Mucosa of rectum (tissue), 2 donors: ENCODE measurements around the gene KRT71.

Experiments
- H3K27ac ChIP-seq, 2 donors: one replicate each; pipeline ENCODE4 v1.7.0; 2013; ENCODE audit warnings: inconsistent platforms in 2 of 2, low read depth in 2 of 2, low read length in 2 of 2
- H3K27me3 ChIP-seq, 2 donors: one replicate each; pipeline ENCODE4 v1.7.0; 2013; ENCODE audit warnings: low read length in 2 of 2; ENCODE audit not compliant: control insufficient read depth in 2 of 2, insufficient read depth in 2 of 2
- H3K36me3 ChIP-seq, 2 donors: one replicate each; pipeline ENCODE4 v1.7.0; 2013; ENCODE audit warnings: low read length in 2 of 2; ENCODE audit not compliant: control insufficient read depth in 2 of 2, insufficient read depth in 2 of 2
- H3K4me1 ChIP-seq, 2 donors: one replicate each; pipeline ENCODE4 v1.7.0; 2013; ENCODE audit warnings: low read length in 2 of 2, mild to moderate bottlenecking in 1 of 2; ENCODE audit not compliant: control insufficient read depth in 2 of 2, insufficient read depth in 2 of 2
- H3K4me3 ChIP-seq, 2 donors: one replicate each; pipeline ENCODE4 v1.7.0; 2013; ENCODE audit warnings: low read length in 2 of 2
- H3K9ac ChIP-seq, 2 donors: one replicate each; pipeline ENCODE4 v1.7.0; 2013; ENCODE audit warnings: low read length in 2 of 2, low read depth in 1 of 2, mild to moderate bottlenecking in 1 of 2
- H3K9me3 ChIP-seq, 2 donors: one replicate each; pipeline ENCODE4 v1.7.0; 2013; ENCODE audit warnings: low read length in 2 of 2; ENCODE audit not compliant: control insufficient read depth in 2 of 2
- donor health status: healthy.
- donor health status: Normal muscosa, but diverticular disease.

KRT71 gene

GRCh38 chr12:52531566-52532300 lies 21.2 kb downstream of the KRT71 start:
- Histone ChIP-seq H3K9ac (no peak overlapping the region), H3K27ac (no peak overlapping the region), H3K4me1 (no peaks in the 10 kb centered on the region), H3K4me3 (no peak overlapping the region), H3K9me3 (no peaks in the 10 kb centered on the region), H3K36me3 (no peaks in the 10 kb centered on the region), H3K27me3 (no peaks in the 10 kb centered on the region)

- H3K4me1 ChIP-seq, result no peaks in the 10 kb centered on the region
Measured at GRCh38 chr12:52530905-52531304, 22.0 kb downstream of the KRT71 start.

GRCh38 chr12:52530366-52530765 lies 22.6 kb downstream of the KRT71 start:
- Histone ChIP-seq H3K9ac (no peak overlapping the region), H3K4me3 (no peak overlapping the region), H3K9me3 (no peaks in the 10 kb centered on the region), H3K4me1 (no peaks in the 10 kb centered on the region), H3K27ac (no peak overlapping the region), H3K36me3 (no peaks in the 10 kb centered on the region), H3K27me3 (no peaks in the 10 kb centered on the region)

More at GRCh38 chr12:52530905-52531304, 22.0 kb downstream of the KRT71 start:
- Histone ChIP-seq H3K27ac (no peak overlapping the region), H3K36me3 (no peaks in the 10 kb centered on the region), H3K4me3 (no peak overlapping the region), H3K27me3 (no peaks in the 10 kb centered on the region), H3K9ac (no peak overlapping the region), H3K9me3 (no peaks in the 10 kb centered on the region)

GRCh38 chr12:52529846-52530245 lies 23.1 kb downstream of the KRT71 start:
- no peak overlapping the region for H3K9ac ChIP-seq
- H3K4me3 ChIP-seq, result no peak overlapping the region
- H3K4me1 ChIP-seq, result no peaks in the 10 kb centered on the region
- no peaks in the 10 kb centered on the region for H3K9me3 ChIP-seq
- no peak overlapping the region for H3K27ac ChIP-seq
- H3K36me3 ChIP-seq, result no peaks in the 10 kb centered on the region
- H3K27me3 ChIP-seq, result no peaks in the 10 kb centered on the region

GRCh38 chr12:52529417-52529816 lies 23.5 kb downstream of the KRT71 start:
- H3K9me3 ChIP-seq, result no peaks in the 10 kb centered on the region
- no peak overlapping the region for H3K4me3 ChIP-seq
- H3K27ac ChIP-seq, result no peak overlapping the region
- H3K4me1 ChIP-seq, result no peaks in the 10 kb centered on the region
- no peaks in the 10 kb centered on the region for H3K36me3 ChIP-seq
- no peak overlapping the region for H3K9ac ChIP-seq
- H3K27me3 ChIP-seq, result no peaks in the 10 kb centered on the region

GRCh38 chr12:52528641-52529143 lies 24.3 kb downstream of the KRT71 start:
- H3K9me3 ChIP-seq, result no peaks in the 10 kb centered on the region
- H3K36me3 ChIP-seq, result no peaks in the 10 kb centered on the region
- no peaks in the 10 kb centered on the region for H3K4me1 ChIP-seq
- no peaks in the 10 kb centered on the region for H3K27me3 ChIP-seq
- H3K9ac ChIP-seq, result no peak overlapping the region
- H3K4me3 ChIP-seq, result no peak overlapping the region
- H3K27ac ChIP-seq, result no peak overlapping the region

GRCh38 chr12:52527121-52527800 lies 25.7 kb downstream of the KRT71 start:
- H3K27me3 ChIP-seq, result peaks cover 0 to 3% of the 10 kb centered on the region in 2 donors
- no peak overlapping the region for H3K4me3 ChIP-seq
- H3K9ac ChIP-seq, result no peak overlapping the region
- H3K36me3 ChIP-seq, result no peaks in the 10 kb centered on the region
- H3K4me1 ChIP-seq, result no peaks in the 10 kb centered on the region
- no peak overlapping the region for H3K27ac ChIP-seq
- no peaks in the 10 kb centered on the region for H3K9me3 ChIP-seq

GRCh38 chr12:52526511-52526951 lies 26.4 kb downstream of the KRT71 start:
- Histone ChIP-seq H3K27ac (no peak overlapping the region), H3K4me3 (no peak overlapping the region), H3K9ac (no peak overlapping the region), H3K9me3 (no peaks in the 10 kb centered on the region), H3K27me3 (peaks cover 0 to 4% of the 10 kb centered on the region in 2 donors), H3K4me1 (no peaks in the 10 kb centered on the region), H3K36me3 (no peaks in the 10 kb centered on the region)

GRCh38 chr12:52525661-52526499 lies 27.1 kb downstream of the KRT71 start:
- H3K27me3 ChIP-seq, result peaks cover 0 to 4% of the 10 kb centered on the region in 2 donors
- H3K27ac ChIP-seq, result no peak overlapping the region
- no peak overlapping the region for H3K9ac ChIP-seq
- H3K4me3 ChIP-seq, result no peak overlapping the region
- H3K36me3 ChIP-seq, result no peaks in the 10 kb centered on the region
- no peaks in the 10 kb centered on the region for H3K9me3 ChIP-seq
- H3K4me1 ChIP-seq, result no peaks in the 10 kb centered on the region
